GM19467 (cell line): ENCODE data around the gene FOXN1.
"Not testable (repeated sequence)": the region's sequence is repeated elsewhere in the genome, so short reads cannot be mapped to it uniquely, and the experiment has no call there.

Experiments used
- ATAC-seq: cut with Tn5 transposase; IDR thresholded peaks from one replicate; pipeline ENCODE4 v1.9.1; 2021; ENCODE audit warnings: mild to moderate bottlenecking, moderate library complexity; ENCODE audit not compliant: unreplicated experiment

The FOXN1 gene

GRCh38 chr17:28571361-28572122, 65.4 kb downstream of the FOXN1 start, which contains the start of gene PIGS:
PIGS (minus strand) TSS chr17:28571524; CDS start chr17:28571496, 28 bp downstream.
- ATAC-seq = peak; percentile 80

GRCh38 chr17:28572259-28573039, 66.3 kb downstream of the FOXN1 start:
- no peak for ATAC-seq

GRCh38 chr17:28573040-28573380, 66.9 kb downstream of the FOXN1 start:
- ATAC-seq = no peak

- no peak for ATAC-seq
Measured at GRCh38 chr17:28573521-28573920, 67.4 kb downstream of the FOXN1 start.

GRCh38 chr17:28573966-28574480, 67.9 kb downstream of the FOXN1 start:
- ATAC-seq = no peak

- ATAC-seq = no peak
Measured at GRCh38 chr17:28574526-28574925, 68.4 kb downstream of the FOXN1 start.

GRCh38 chr17:28575126-28575795, 69.1 kb downstream of the FOXN1 start:
- no peak for ATAC-seq

GRCh38 chr17:28576016-28576415, 69.9 kb downstream of the FOXN1 start:
- not testable (repeated sequence) for ATAC-seq

GRCh38 chr17:28576758-28577465, 70.8 kb downstream of the FOXN1 start, which contains the start of gene ALDOC:
ALDOC (minus strand) TSS chr17:28576895; CDS start chr17:28575532, 1,363 bp downstream.
- peak; percentile 86 for ATAC-seq

- no peak for ATAC-seq
Measured at GRCh38 chr17:28577466-28577824, 71.3 kb downstream of the FOXN1 start.

GRCh38 chr17:28578246-28579195, 72.4 kb downstream of the FOXN1 start:
- ATAC-seq = no peak

GRCh38 chr17:28579526-28579925, 73.4 kb downstream of the FOXN1 start:
- ATAC-seq = no peak

GRCh38 chr17:28580959-28581358, 74.8 kb downstream of the FOXN1 start:
- ATAC-seq = no peak

- no peak for ATAC-seq
Measured at GRCh38 chr17:28582513-28582912, 76.4 kb downstream of the FOXN1 start.

- ATAC-seq = no peak
Measured at GRCh38 chr17:28584434-28584833, 78.3 kb downstream of the FOXN1 start.

GRCh38 chr17:28585851-28586250, 79.7 kb downstream of the FOXN1 start:
- no peak for ATAC-seq
